ENCODE data around the gene TMEM62. TPM values are rescaled to one million over a fixed set of nuclear protein-coding genes. Genes with fewer than 3 reads are reported as not detected.

Gene TMEM62
- total and polyA plus RNA-seq, 9 of the 15 experiments (the other 6 are each of a cell fraction or from before 2014, with no cell fraction given) = 4.4 to 16.6 (median 11.1) TPM

DNA sequence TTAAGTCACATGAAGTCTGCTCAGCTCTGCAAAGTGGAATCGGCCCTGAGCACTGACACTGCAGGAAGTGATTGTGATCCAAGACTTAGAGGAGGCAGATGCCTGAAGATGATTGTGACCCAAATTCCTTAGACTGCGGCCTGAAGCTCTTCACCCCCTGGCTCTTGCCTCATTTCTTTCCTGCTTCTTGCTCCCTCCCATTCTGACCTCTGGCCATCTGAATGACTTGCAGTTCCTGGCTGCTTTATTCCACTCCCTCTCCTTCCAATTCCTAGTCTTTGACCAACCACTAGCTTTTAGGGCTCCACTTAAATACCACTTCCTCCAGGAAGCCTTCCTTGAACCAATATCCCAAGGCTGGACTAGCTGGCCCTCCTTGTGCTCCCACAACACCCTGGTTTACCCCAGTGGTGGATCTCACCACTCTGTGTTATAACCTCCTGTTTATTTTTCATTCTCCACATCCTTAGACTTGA lies 97.3 kb downstream of the TMEM62 start (continued):
- TF ChIP-seq ATF3 (IDR thresholded peaks at IDR 0.05) (peak; percentile 74), ATF3 (CRISPR knock-in tag; conservative IDR thresholded peaks at IDR 0.05) (no peak), ARID4B (CRISPR knock-in tag; IDR thresholded peaks at IDR 0.05) (no peak), RBM22 (IDR thresholded peaks at IDR 0.05; ENCODE audit: low read depth, low read length, poor library complexity, severe bottlenecking) (no peak), ATF7 (IDR thresholded peaks at IDR 0.05) (peak; percentile 56; the same call in 1 of the 2 replicates), GMEB1 (CRISPR knock-in tag; IDR thresholded peaks at IDR 0.05) (no peak), XRCC4 (IDR thresholded peaks at IDR 0.05; ENCODE audit: extremely low read depth, insufficient read depth, insufficient read length) (no peak), SOX6 (IDR thresholded peaks at IDR 0.05) (peak; percentile 68), KLF16 (IDR thresholded peaks at IDR 0.05) (peak; percentile 47; the same call in 1 of the 2 replicates), ADNP (tag; IDR thresholded peaks at IDR 0.05) (peak; percentile 92), FOSL1 (tag; conservative IDR thresholded peaks at IDR 0.05) (0 out of 2 replicates have a peak, but pooled peaks have one; percentile 17)
- TF ChIP-seq, protein P1, sequence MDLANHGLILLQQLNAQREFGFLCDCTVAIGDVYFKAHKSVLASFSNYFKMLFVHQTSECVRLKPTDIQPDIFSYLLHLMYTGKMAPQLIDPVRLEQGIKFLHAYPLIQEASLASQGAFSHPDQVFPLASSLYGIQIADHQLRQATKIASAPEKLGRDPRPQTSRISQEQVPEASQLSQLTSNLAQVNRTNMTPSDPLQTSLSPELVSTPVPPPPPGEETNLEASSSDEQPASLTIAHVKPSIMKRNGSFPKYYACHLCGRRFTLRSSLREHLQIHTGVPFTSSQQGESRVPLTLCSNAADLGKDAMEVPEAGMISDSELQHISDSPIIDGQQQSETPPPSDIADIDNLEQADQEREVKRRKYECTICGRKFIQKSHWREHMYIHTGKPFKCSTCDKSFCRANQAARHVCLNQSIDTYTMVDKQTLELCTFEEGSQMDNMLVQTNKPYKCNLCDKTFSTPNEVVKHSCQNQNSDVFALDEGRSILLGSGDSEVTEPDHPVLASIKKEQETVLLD (IDR thresholded peaks at IDR 0.05) = no peak; the same call in 1 of the 2 replicates

Data from K562 (cell line).